ENCODE results near the gene RXFP4.

The RXFP4 gene

DNA sequence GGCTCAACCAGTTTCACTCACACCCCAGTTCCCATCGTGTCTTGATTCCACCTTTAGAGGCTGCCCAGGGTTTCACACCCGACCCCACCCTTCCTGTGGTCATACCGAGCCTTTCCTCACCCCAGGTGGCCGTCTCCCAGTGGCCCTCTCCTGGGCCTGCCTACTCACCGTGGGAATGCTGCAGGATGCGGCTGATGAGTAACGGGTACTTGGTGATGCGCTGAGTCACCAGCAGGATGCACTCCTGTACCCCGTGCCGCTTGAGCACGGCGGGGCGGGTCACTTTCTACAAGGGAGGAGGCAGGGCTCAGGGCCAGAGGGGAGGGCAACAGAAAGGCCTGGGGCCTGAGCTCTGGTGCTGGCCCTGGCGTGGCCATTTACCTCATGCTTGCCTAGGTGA, 20.5 kb downstream of the RXFP4 start:
- no peak for DNase-seq

DNA sequence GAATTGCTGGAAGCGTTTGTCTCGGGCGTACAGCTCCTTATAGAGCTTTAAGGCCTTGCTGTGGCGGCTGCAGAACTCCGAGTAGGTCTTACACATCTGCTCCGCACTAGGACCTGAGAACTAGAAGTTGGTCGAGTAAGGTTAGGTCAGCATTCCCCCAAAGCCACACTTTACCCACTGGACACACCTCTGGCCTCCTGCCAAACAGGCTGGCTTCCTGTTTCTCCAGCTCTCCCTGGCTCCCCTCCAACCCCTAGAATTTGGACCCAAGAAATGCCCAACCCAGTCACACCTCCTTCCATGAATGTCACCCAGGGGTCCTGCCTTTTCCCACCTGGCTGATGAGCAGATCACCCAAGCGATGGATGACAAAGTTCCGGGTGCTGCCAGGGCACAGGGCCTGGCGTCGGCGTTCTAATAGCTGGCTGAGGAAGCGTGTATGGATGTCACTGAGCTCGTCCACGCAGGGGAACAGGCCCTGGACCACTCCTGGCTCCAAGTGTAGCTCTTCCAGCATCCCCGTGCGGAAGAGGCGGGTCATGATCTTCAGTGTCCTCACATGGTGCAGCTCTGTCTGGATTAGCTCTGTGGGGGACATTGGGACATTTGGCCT, 21.3 kb downstream of the RXFP4 start:
- no peak for DNase-seq

DNA sequence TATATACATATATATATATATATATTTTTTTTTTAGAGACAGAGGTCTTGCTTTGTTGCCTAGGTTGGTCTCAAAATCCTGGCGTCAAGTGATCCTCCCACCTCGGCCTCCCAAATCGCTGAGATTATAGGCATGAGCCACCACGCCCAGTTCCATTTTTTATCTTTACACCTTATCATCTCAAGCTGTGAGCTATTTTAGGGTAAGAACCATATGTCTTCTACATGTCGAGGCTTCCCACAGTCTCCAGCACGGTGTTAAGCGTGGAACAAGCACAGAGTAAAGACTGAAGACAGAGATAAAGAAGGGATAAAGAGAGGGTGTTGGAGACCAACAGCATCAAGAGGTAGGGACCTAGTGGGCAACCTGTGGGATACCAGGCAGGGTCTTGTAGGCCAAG, 22.8 kb downstream of the RXFP4 start:
- DNase-seq, result no peak

DNA sequence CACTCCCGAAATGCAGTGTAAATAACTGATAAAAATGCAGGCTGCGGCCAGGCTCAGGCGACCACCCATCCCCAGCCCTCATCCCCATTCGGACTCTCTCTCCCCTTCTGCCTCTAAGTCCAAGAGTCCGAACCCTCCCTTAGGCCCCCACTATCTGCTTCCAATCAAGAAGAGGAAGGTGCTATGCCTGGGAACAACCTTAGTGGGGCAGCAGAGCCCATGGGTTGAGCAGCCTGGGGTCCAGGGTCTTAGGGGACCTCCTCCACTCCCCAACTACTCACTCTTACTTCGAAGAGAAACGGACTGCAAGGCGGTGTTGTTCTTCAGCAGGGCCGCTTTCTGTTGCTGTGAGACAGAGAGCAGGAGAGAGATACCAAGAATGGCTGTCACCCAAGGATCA, 24.7 kb downstream of the RXFP4 start:
- no peak for DNase-seq

DNA sequence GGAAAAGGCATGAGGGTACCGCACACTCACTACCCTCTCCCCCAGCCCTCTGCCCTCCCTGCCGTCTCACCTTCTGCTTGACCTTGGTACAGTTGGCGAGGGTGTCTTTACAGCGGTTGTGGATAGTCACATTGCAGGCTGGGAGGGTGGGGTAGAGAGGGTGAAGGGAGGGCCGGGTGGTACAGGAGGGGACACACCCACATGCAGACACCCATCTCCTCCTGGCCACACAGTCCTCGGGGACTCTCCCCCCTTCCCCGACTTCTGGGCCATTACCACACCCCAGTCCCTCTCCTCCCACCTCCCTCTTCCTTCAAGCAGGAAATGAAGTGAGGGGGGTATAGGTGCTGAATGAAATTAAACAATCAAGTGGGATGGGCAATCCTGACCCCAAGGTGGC, 25.3 kb downstream of the RXFP4 start:
- no peak for DNase-seq

DNA sequence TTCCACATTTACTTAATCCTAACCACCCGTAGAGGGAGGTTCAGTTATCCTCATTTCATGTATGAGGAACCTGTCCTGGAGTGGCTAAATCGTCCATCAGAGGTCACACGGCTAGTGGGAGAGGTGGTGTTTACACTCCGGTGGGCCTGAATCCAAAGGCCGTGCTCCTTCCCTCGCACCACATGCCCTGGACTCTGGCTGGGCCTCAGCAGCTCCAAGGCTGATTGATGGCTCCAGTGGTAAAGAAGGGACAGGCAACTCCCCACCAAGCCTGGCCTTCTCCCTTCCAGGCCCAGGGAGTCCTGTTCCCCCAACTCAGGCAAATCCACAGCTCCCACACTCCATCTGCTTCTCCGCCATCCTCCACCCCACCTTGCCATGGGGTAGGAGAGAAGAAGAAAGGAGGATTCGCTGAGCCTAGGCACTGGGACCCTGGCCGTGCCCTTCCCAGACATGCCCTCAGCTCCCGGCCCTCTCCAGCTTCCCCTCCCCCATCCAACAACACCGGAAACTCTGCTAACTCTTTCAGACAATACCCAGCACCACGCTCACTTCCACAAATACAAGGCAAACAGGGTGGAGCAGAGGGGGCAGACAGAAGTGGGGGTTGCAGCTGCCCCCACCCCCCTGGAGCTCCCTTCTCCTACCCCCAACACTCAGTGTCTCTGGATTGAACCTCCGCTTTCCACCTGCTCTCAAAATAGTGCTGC, 26.1 kb downstream of the RXFP4 start:
- no peak for DNase-seq

DNA sequence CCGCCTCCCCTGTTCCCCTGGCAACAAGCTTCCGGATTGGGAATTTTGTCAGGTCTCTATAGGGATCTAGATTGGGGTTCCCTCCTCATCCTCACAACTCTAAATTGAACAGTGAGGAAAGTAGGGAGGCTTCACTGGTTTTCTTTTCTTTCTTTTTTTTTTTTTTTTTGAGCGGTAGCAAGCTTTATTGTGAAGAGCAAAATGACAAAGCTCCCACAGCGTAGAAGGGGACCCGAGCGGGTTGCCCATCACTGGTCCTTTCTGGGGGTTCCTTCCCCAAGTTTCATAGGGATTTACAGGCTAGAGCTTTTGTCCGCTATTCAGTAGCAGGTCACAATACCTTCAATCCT, 26.6 kb downstream of the RXFP4 start:
- no peak for DNase-seq

DNA sequence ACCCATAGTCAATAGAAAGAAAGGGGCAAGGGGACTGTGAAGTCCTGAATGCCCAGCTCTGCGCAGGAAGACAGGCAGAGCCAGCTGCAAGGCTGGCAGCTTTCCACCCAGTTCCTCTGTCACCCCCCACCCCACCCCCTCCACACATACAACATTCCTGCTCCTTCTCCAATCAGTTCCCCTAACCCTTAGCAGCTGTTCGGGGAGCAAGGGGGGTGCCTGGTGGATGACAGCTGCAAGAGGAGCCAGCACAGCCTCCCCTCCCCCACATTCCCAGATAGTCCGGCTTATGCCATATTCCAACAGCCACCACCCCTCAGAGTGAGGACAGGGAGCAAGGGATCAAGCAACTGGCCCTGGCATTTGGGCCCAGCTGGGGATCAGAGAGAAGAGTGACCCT, 27.2 kb downstream of the RXFP4 start:
- no peak for DNase-seq

DNA sequence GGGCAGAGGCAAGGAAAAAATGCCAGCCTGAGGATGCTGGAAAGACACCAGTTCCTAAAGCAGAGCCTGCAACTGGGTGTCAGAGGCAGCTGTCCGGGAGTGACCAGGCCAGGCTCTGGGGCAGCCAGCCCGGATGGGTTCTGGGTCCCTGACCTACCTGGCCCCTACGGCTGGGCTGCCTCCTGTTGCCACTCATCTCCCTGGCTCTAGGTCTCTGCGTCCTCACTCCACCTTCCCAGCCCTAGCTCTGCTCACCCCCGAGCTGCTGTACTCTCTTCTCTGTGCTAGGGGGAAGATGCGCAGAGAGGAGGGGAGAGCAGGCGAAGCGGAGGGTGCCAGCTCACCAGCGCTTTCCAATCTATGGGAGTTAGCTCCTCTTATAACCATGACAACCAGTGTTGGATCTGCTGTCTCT, 27.9 kb downstream of the RXFP4 start:
- DNase-seq, result no peak

DNA sequence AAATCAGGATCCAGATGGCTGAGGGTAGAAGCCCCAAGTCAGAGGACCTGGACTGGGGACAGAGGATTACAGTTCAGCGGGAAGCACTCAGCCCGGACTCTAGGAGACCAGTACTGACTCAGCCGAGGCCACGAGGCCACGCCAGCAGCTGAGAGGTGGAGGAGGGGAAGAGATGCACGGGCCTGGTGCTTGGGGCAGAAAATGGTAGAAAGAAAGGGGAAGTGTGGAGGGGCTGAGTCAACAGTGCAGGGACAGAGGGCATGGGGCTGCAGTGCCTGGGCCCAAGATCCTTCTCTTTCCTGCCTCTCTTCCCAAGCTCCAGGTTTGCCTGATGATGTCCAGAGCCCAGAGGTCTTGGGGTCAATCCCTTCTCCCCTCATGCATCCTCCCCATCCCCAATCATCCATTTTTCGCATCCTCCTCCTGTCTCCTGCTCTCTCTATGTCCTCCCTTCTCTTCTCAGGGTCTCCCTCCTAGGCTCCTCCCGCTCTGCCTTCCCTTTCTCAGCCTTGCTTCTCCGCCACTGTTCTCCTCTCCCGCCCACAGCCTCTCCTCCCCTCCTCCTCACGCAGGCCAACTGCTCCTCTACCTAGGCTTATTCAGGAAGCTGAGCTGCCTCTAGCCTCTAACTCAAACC, 29.2 kb downstream of the RXFP4 start:
- peak; percentile 12 for DNase-seq

DNA sequence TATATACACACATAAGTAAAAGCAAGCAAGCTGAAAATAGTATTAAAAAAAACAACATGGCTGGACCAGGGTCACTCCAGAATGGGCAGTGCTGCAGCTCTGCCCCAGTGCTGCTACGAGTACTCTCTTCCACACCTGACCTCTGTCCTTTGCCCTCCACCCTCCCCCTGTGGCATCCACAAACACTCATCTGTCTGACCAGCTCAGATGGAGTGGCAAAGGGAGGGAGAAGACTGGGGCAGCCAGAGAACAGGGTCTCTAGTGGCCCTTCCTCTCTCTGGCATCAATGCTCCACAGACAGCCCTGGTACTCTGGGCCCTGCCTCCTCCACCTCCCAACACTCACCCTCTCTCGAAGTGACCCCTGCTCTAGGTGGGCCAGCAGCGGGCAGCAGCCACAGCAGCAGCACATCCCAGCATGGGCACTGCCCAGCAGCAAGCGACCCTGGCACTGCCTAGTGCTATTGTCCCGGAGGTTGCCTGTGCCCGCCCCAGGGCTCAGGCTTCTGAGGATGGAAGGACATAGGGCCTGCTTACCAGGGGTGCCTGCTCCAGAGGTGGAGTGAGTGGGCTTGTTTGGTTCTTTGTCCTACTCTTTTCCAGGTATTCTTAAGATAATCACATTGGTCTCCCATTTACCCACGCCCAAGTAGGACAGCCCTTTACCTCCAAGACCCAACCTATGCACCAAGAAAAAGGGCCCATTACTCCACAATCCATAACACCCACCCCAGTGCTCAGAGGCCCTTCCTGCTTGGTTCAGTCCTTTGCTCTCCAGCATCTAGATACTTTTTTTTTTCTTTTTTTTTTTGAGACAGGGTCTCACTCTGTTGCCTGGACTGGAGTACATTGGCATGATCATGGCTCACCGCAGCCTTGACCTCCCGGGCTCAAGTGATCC, 30.7 kb downstream of the RXFP4 start:
- DNase-seq, result no peak

DNA sequence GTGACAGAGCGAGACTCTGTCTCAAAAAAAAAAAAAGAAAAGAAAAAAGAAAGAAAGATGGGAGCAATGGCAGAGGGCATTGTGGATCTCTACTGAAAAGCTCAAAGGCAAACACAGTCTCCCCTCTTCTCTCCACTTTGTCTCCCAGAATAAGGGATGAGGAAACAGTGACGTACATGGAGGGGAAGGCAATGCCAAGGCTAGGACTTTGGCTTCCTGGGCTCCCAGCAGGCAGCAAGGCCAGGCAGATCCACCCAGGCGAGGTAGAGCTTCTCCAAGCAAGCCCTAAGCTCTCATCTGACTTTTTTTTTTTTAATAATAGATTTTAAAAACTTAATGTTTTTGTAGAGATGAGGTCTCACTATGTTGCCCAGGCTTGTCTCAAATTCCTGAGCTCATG, 32.3 kb downstream of the RXFP4 start:
- no peak for DNase-seq

DNA sequence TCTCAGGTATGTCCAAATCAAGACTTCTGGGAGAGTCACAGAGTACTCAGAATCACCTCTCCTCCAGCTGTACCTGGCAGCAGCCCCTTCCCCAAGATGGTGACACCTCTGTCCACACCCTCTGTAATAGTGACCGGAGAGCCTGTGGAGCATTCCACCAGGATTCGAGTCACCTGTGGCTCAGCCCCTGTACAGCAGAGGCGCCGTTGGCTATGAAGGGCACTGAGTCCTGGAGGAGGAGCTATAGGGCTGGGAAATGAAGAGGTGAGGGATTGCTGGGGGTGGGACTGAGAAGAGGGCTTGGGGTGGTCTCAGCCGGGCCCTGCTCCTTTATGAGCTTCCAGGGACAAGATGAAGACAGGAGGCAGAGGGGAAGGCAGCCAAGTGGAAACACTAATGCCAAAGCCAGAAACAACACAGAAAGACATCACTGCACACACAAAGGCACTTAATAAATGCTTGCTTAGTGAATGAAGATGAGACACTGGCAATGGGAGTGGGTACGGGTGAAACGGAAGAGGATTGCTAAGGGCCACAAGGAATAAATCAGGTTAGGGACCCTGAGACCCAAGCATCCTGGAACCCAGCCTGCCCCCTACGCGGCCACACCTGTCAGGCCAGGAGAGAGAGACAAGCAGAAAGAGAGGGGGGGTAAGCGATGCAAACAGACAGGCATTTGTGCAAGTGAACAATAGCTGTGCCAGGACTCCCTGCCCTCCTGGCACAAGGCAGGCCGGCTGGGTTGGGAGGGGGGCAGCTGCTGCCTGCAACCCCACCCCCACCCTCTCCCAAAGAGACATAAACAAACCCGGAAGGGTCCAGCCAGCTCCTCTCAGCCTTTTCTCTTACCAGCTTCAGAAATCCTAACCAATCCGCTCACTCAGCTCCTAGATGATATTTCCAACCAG, 33.0 kb downstream of the RXFP4 start:
- DNase-seq, result no peak

DNA sequence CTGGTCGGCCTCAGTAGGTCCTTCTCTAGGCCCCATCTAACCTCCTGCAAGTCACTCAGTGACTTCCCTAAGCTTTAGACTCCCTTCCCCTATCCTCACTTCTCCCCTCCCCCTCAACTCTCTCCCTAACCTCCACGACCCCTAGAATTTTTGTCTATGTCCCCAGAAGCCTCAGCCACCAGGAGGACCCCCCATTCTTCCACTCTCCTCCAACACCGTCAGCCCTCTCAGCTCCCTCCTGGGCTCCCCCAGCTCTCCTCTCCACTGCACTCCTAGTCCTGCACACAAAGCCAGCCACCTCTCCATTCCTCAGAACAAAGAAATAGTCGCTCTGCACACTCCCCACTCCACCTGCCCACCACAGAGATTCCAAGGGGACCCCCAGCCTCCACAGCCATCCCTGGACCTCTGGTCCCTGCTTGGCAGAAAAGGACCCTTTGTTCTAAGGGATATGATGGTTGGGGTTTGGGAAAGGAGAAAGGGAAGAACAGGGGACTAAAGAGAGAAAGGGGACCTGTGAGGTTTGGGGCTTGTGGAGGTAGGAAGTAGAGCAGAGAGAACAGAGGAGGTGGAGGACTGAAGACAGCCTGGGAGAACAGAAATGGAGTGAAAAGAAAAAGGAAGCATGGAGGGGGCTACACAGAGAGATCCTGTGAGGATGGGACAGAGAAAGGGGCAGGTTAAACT, 34.1 kb downstream of the RXFP4 start:
- DNase-seq, result no peak

DNA sequence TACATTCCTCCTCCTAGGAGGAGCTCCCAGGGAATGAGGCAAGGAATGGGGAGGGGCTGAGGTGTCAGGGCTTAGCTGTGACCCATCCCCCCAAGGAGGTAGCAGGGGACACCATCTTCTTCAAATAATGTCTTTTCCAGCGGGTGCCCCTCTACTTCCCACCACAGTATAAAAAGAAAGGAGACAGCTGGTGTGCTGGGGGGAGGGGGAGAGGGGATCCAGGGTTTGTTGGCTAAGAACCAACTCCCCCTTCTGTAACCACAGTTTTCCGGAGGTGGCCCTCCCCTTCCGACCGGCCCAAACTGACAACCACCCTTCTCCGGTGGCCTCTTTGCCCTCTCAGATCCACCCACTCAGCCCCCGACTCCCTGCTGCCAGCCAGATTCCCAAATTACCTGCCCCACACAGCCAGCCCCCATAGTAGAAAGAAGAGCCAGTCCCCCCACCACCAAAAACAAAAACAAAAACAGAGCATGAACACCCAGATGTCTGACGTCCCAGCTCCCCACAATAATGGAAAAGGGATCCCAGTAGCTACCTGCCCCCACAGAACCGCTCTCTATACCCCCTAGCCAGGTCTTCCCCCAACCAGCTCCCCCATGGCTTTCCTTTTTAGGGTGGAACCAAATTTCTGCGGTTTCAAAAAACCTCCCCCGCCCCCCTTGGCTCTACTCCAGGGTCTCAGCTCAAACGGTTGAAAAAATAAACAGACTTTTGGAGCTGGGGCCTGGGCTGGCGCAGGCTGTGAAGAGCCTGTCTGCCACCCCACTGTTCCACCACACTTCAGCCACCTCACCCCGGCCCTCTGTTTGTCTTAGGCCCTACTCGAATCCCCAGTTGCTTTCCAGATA, 34.8 kb downstream of the RXFP4 start:
- peak; percentile 50 for DNase-seq

DNA sequence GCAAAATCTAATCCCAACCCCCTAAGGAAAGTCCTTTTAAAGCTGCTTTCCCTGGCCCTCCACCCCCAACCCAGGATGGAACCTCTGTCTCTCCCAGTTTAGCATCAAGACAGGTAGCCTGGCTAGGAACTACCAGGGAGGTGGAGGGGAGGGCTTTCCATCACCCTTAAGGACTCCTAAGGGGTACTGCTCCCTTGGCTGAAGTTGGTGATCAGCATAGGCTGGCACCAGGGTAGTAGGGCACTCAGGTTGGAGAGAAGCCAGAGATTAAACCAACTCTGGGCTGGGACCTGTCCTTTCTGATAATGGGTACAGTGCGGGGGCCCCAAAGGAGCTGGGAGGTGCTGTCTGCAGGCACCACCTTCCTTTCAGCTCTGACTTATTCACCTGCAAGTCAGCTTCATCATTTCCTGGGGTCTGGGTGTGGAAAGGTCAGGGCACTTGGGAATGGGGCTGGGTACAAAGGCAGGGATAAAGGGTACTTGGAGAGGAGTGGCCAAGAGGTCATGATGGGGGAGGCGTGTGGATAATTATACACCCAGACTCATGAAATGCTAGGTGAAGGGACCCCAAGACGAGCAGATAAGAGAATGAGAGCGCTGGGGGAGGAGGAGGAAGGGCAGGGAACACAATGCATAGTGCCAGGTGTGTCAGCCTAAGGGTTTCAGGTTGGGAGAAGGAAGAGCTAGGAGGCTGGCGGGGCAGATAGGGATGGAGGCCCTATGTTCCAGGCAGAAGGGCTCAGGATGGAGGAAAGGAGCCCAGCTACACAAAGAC, 35.7 kb downstream of the RXFP4 start:
- no peak for DNase-seq

DNA sequence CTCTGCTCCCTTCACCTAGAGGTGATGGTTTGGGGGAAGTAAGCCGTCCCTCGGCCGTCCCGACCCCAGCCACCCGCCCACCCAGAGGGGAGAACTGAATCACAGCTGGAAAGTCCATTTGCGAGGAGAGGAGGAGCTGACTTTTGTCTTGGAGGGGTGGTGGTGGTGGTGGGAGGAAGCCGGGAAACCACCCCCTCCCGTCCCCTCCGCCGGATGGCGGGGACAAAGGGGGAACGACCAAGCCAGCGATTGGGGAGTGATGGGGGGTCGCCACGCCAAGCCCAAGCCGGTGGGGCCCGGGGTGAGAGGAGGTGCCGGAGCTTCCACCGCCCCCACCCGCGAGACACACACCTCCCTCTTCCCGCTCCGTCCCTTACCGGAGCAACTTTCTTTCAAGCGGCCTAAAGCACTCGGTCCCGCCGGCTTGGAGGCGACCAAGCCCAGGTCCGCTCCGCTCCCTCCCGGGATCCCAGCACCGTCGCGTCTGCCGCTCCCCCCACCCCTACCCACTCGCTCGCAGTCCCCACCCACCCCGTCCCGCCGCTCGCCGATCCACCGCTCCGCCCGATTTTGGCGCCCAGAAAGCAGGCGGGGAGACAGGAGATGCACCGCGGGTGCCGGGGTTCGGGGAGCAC, 36.4 kb downstream of the RXFP4 start:
- peak; percentile 72 for DNase-seq

DNA sequence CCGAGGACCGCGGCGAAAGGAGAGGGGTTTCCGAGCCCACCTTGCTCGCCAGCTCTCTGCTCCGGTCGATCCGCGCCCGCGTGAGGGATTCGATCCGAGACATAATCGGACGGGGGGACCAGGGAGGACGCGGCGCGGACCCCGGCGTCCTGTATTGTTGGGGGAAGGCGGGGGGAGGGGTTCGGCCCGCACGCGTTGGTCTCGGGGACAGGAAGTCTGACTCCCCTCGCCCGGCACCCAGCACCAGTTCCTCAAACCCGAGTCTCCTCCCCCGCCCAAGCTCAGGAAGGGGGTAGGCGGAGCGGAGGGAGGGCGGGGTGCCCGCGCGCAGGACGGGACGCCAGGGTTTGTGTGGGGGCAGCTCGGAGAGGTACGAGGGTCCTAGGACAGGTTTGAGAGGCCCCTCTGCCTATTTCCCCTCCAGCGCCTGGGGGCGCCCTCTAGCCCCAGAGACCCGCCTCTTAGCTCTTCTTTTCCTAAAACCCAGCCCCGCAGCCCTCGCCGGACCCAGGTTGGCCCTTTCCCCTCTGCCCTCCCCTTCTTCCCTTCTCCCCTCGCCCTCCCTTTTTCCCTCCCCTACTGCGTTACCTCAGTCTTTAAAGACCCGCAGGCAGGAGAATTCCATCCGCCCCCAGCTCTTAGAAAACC, 37.0 kb downstream of the RXFP4 start, which contains the start of gene ARHGEF2:
Gene ARHGEF2, minus strand, starts transcription at position 223 of the 648 bp plus-strand sequence. Its CDS starts 120 bp downstream, at position 103.
- DNase-seq, result peak; percentile 76

DNA sequence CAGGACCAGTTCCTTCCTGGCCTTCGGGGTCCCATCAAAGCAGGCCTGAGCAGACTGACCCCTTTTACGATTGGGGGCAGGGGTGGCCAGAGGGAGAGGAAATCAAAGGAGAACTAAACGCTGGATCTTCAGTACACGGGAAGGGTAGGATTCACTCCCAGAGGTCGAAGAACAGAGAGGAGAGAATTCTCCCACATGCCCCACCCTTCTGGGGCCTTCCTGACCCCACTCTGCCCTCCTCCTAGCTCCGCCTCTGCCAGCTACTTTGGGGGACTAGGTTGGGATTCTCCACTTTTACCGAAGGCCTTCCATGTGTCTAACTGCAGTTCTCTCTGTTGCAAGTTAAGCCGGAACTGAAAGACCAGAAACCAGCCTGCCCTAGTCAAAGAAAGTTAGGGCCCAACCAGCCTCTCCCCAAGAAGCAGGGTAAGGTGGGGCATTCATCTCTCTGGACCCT, 37.6 kb downstream of the RXFP4 start:
- DNase-seq, result no peak
